Prostate gland (tissue), 2 donors: ENCODE results near the gene DEFB113. TPM values are rescaled to one million over a fixed set of nuclear protein-coding genes. Genes with fewer than 3 reads are reported as not detected.

Experiments used
- DNase-seq: peaks from one replicate; pipeline ENCODE4 v3.0.0-alpha.2; 2019; ENCODE audit warnings: low spot score
- H3K27ac ChIP-seq, 2 donors: fragments of 200-600 bp; sonication (generic); 2 replicates each; pipeline ENCODE4 v1.5.1; 2017 to 2019
- H3K27me3 ChIP-seq: fragments of 200-600 bp; sonication (generic); replicated peaks from 2 replicates; pipeline ENCODE4 v1.5.1; 2019; ENCODE audit not compliant: insufficient read depth
- H3K36me3 ChIP-seq, 2 donors: fragments of 200-600 bp; sonication (generic); 1 replicate in 1 of 2; 2 replicates in 1 of 2; pipeline versions ENCODE4 v1.5.1 to v1.8.1; 2017 to 2019
- H3K4me1 ChIP-seq: fragments of 200-600 bp; sonication (generic); replicated peaks from 2 replicates; pipeline ENCODE4 v1.5.1; 2019
- H3K4me3 ChIP-seq, 2 donors: fragments of 200-600 bp; sonication (generic); 2 replicates each; pipeline ENCODE4 v1.5.1; 2017 to 2019
- H3K9me3 ChIP-seq: fragments of 200-600 bp; sonication (generic); 2 replicates; pipeline ENCODE4 v1.5.1; 2017
- POLR2A ChIP-seq: fragments of 450-650 bp; IDR thresholded peaks from one replicate; pipeline ENCODE4 v1.6.1; 2016; ENCODE audit warnings: antibody characterized with exemption, mild to moderate bottlenecking
- POLR2AphosphoS5 ChIP-seq: sonication (generic); formaldehyde crosslinking; IDR thresholded peaks from one replicate; pipeline ENCODE4 v1.6.1; 2017; ENCODE audit warnings: antibody characterized with exemption
- WGBS: methylation state at CpG from one replicate; pipeline ENCODE4 v1.1.5; 2018; 5-methylcytosine and 5-hydroxymethylcytosine counted together
- intact Hi-C: fragments of 100-400 bp; cut with DNase I; formaldehyde crosslinking; loops from one replicate; pipeline ENCODE4 v1.14.2; 2022
- total RNA-seq, 2 donors: library from RNA; depleted of rRNA; stranded (reverse); fragments of >200 nt; gene quantifications; one replicate each; pipeline ENCODE4 v1.1.0, GENCODE V29; 2016
- TF ChIP-seq, protein P1 (sequence below), 4 experiments: fragments of 200-600 bp in 2 of 4; fragments of 450-650 bp in 2 of 4; sonication (generic) in 2 of 4; IDR thresholded peaks; 1 replicate in 3 of 4; 2 replicates in 1 of 4; pipeline ENCODE4 v1.5.1; 2016 to 2019; ENCODE audit warnings: antibody characterized with exemption in 4 of 4, mild to moderate bottlenecking in 2 of 4, moderate library complexity in 2 of 4

The DEFB113 gene, protein sequence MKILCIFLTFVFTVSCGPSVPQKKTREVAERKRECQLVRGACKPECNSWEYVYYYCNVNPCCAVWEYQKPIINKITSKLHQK
- total RNA-seq: not detected

DNA sequence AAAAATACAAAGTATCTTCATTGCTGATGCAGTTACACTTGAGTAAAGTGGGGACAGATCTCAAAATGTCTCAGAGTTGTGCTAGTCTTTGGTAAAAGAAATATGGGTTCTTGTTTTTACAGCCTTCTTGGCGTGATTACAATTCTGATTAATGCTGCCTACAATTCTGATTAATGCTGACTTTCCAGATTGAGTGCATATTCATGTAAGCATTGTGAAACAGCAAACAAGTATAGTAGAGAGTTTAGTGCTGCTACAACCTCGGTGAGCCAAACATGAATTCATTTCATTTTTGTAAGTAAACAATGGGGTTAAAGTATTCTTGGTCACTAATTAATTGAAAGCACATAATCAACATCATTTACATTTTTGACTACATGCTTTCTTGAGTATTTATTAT, at the start of gene DEFB113:
Gene DEFB113, minus strand, starts transcription at position 21 of the 400 bp plus-strand sequence. Its CDS starts 0 bp downstream, at position 21.
- no peak within 1 kb of the TSS for H3K4me3 ChIP-seq
- no peaks in the 10 kb centered on the region for H3K4me1 ChIP-seq
- no peaks in the 10 kb centered on the region for H3K27me3 ChIP-seq
- no peaks in the 10 kb centered on the region for H3K9me3 ChIP-seq
- H3K27ac ChIP-seq: no peak within 1 kb of the TSS
- H3K36me3 ChIP-seq: no peaks in the 10 kb centered on the region
- DNase-seq: no peak
- 58% methylated on average over 2 of the region's 2 CpGs for WGBS
- no peak for TF ChIP-seq POLR2A
- TF ChIP-seq, protein P1, sequence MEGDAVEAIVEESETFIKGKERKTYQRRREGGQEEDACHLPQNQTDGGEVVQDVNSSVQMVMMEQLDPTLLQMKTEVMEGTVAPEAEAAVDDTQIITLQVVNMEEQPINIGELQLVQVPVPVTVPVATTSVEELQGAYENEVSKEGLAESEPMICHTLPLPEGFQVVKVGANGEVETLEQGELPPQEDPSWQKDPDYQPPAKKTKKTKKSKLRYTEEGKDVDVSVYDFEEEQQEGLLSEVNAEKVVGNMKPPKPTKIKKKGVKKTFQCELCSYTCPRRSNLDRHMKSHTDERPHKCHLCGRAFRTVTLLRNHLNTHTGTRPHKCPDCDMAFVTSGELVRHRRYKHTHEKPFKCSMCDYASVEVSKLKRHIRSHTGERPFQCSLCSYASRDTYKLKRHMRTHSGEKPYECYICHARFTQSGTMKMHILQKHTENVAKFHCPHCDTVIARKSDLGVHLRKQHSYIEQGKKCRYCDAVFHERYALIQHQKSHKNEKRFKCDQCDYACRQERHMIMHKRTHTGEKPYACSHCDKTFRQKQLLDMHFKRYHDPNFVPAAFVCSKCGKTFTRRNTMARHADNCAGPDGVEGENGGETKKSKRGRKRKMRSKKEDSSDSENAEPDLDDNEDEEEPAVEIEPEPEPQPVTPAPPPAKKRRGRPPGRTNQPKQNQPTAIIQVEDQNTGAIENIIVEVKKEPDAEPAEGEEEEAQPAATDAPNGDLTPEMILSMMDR (IDR thresholded peaks at IDR 0.05): no peak
- TF ChIP-seq POLR2AphosphoS5: no peak
- intact Hi-C loops: no loop called here

DNA sequence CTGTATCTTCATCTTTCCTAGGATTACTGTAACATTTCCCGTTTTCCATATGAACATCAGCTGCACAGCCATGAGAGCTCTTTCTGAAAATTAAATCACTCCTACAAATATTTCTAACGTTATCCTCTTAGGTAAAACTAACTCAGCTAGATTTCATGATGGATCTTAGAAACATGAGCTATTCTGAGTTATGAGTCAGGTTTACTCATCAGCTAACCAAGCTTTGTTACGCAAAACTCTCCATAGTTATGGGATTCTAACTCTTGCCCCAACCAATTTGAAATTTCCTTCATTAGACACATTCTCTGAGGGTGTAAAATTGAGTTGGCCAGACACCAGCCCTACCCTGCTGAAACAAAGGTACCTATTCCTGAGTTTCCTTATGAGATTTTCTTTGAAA, 38.4 kb upstream of the DEFB113 start:
- H3K27me3 ChIP-seq: no peaks in the 10 kb centered on the region
- H3K27ac ChIP-seq: no peak overlapping the region
- 71% methylated on average over 3 of the region's 3 CpGs for WGBS
- no peak overlapping the region for H3K4me3 ChIP-seq
- intact Hi-C loops: no loop called here
- no peaks in the 10 kb centered on the region for H3K9me3 ChIP-seq
- H3K36me3 ChIP-seq: no peaks in the 10 kb centered on the region
- TF ChIP-seq, protein P1 (IDR thresholded peaks at IDR 0.05): no peak
- TF ChIP-seq POLR2A (no peak), POLR2AphosphoS5 (no peak)
- no peak for DNase-seq
- H3K4me1 ChIP-seq: no peaks in the 10 kb centered on the region

DNA sequence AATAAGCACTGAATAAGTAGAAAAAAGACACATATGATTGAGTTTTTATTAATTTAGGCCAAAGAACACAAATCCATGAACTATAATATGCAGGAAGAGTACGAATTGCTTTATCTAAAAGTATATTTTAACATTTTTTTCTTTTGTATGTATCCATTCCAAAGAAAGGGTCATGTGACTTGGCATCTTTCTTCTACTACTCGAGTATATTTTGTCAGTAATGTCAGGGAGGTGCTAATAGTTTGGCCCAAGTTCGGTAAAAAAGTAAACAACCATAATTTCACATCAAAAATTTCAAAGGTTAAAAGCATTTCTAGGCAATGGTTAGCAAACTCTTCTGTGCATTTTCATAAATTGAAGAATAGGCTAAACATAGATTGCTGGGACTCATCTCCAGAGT, 33.7 kb upstream of the DEFB113 start:
- H3K4me3 ChIP-seq: no peak overlapping the region
- no peaks in the 10 kb centered on the region for H3K9me3 ChIP-seq
- intact Hi-C loops: no loop called here
- H3K4me1 ChIP-seq: no peaks in the 10 kb centered on the region
- no peaks in the 10 kb centered on the region for H3K27me3 ChIP-seq
- H3K27ac ChIP-seq: no peak overlapping the region
- WGBS: 40% methylated on average over 3 of the region's 3 CpGs
- no peak for DNase-seq
- H3K36me3 ChIP-seq: no peaks in the 10 kb centered on the region
- no peak for TF ChIP-seq POLR2A
- TF ChIP-seq, protein P1 (IDR thresholded peaks at IDR 0.05): no peak
- no peak for TF ChIP-seq POLR2AphosphoS5

DNA sequence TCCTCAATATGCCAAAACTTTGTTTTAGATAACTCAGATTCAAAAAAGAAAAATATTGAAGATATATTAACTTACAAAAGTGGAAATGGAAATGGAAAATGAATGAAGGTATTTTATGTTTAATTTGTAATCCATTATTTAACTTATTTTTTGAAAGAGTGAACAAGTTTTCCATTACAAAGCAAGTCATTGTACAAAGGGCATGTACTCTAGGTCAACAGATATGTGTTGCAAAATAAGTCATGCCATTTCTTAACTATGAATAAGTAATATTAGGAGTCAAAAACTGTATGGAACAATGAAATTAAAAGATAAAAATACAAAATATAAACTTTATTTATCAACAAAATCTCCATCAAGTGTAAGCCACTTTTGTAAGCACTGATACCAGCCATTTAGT, 25.9 kb upstream of the DEFB113 start:
- Histone ChIP-seq H3K27me3 (no peaks in the 10 kb centered on the region), H3K27ac (no peak overlapping the region), H3K9me3 (no peaks in the 10 kb centered on the region), H3K4me1 (no peaks in the 10 kb centered on the region), H3K36me3 (no peaks in the 10 kb centered on the region), H3K4me3 (no peak overlapping the region)
- DNase-seq: no peak
- intact Hi-C loops: no loop called here
- TF ChIP-seq, protein P1 (IDR thresholded peaks at IDR 0.05): no peak
- TF ChIP-seq POLR2AphosphoS5: no peak
- TF ChIP-seq POLR2A: no peak

DNA sequence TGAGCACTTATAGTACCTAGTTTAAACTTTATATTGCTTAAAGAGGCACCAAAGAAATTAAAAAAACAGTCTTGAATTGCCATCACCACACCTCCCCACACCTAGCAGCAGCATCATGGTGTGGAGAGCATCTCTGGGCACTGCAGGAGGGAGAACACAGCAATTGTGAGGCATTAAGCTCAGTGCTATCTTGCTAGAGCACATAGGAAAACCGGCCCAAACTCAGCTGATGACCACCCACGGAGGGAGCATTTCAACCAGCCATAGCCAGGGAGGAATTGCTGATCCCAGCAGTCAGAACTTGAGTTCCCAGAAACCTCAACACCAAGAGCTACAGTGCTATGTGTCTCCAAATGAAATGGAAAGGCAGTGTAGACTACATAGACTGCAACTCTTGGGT, 19.5 kb upstream of the DEFB113 start:
- intact Hi-C loops: no loop called here
- Histone ChIP-seq H3K4me3 (no peak overlapping the region), H3K4me1 (no peaks in the 10 kb centered on the region), H3K36me3 (no peaks in the 10 kb centered on the region), H3K27me3 (no peaks in the 10 kb centered on the region), H3K27ac (no peak overlapping the region), H3K9me3 (no peaks in the 10 kb centered on the region)
- TF ChIP-seq POLR2AphosphoS5 (no peak), POLR2A (no peak)
- TF ChIP-seq, protein P1 (IDR thresholded peaks at IDR 0.05): no peak
- WGBS: 58% methylated on average over 2 of the region's 2 CpGs
- no peak for DNase-seq
